Measurements from ENCODE around the gene CKAP5.

The CKAP5 gene

DNA sequence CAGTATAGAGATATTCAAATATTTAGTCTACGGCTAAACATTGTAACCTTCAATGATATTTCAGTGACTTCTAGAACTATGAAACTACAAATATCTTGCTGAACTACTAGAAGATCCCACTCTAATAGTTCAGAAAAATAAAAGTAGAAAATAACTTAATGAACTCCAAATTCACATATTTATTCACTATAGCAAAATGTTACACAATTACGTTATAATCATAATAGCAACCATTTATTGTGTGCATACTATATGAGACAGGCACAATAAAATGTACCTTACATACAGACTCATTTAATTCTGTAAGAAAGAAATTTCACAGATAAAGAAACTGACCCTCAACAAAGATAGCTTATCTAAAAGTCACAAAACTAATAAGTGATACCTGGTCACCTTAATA is 69.2 kb downstream of the CKAP5 start:
- no peak overlapping the region for H3K4me3 ChIP-seq (ENCODE audit: low read depth, low read length)
- TF ChIP-seq, protein P1, sequence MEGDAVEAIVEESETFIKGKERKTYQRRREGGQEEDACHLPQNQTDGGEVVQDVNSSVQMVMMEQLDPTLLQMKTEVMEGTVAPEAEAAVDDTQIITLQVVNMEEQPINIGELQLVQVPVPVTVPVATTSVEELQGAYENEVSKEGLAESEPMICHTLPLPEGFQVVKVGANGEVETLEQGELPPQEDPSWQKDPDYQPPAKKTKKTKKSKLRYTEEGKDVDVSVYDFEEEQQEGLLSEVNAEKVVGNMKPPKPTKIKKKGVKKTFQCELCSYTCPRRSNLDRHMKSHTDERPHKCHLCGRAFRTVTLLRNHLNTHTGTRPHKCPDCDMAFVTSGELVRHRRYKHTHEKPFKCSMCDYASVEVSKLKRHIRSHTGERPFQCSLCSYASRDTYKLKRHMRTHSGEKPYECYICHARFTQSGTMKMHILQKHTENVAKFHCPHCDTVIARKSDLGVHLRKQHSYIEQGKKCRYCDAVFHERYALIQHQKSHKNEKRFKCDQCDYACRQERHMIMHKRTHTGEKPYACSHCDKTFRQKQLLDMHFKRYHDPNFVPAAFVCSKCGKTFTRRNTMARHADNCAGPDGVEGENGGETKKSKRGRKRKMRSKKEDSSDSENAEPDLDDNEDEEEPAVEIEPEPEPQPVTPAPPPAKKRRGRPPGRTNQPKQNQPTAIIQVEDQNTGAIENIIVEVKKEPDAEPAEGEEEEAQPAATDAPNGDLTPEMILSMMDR (IDR thresholded peaks at IDR 0.05; ENCODE audit: low read depth, low read length) = no peak

DNA sequence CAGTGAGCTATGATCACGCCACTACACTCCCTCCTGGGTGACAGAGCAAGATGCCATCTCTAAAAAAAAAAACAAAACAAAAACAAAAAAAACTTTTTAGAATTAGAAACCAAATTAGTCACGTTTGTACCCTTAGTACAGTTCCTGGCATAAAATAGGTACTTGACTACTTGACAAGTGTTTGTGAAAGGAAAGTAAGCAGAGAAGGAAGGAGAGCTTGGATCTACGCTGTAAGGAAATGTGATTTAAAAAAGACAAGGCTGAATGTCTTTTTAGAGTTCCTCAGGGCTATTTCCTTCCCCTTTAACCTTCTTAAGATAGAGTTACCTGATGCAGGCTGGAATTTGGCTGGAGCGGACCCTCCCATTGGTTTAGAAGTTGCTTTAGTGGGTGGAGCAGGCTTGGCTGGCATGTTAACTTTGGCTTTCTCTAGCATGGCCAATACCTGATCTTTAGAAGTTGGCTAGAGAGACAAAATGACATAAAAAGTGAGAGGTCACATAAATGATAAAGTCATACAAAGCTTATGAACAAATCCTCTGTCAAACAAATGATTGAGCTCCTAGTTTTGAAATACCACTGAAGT is 76.4 kb downstream of the CKAP5 start:
- H3K4me3 ChIP-seq (ENCODE audit: low read depth, low read length) = no peak overlapping the region
- TF ChIP-seq, protein P1 (IDR thresholded peaks at IDR 0.05; ENCODE audit: low read depth, low read length) = no peak

DNA sequence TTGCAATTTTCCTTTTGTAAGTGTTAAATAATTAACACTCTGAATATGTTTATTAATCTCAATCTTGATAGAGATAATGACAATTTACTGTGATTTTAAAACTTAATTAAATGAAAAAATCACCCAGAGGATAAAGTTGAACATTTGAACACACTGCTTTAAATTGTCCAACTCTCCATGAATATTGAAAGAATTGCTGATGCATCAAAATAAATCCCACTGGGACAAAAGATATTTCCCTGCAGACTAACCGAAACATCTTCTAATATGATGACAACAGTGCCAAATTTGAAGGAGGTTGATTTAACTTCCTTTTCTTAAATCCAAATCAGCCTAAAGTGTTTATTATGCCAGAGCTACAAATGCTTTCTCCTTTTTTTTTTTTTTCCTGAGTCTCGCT is 79.4 kb downstream of the CKAP5 start:
- TF ChIP-seq, protein P1 (IDR thresholded peaks at IDR 0.05; ENCODE audit: low read depth, low read length) = no peak
- no peak overlapping the region for H3K4me3 ChIP-seq (ENCODE audit: low read depth, low read length)

DNA sequence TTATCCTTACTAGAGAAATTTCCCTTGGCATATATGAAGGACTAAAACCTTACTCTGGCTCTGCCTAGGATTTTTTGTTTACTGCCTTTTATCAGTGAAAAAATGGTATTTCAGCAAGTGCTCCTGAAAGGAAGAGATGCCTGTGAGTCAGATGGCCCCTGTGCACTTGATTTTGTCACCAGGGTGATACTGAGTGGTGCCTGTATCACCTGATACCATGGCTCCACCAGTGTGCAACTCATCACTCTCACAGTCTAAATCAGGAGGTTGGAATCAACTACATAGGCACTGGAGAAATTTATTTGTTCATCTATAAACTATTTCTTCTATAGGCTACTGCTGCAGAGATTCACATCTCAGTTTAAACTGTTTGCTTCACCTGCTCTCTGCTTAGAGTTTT is 83.8 kb downstream of the CKAP5 start:
- TF ChIP-seq, protein P1 (IDR thresholded peaks at IDR 0.05; ENCODE audit: low read depth, low read length) = no peak
- no peak overlapping the region for H3K4me3 ChIP-seq (ENCODE audit: low read depth, low read length)

DNA sequence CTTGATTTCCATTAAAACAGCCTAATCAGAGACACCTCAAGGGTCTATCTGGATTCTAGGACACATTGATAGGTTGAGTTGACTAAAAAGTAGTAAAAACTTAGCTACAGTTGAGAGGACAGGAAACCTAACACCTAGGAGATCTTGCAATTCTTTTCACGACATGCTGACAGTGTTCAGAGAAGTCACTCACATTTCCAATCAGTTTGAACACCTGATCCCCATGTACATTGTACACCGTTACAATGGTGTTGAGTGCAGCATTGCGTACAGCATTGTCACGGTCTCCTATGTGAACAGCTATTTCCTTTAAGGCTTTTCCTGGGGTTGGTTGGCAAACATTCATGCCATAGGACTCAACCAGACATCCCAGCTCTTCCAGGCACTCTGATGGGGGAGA is 84.3 kb downstream of the CKAP5 start:
- TF ChIP-seq, protein P1 (IDR thresholded peaks at IDR 0.05; ENCODE audit: low read depth, low read length) = no peak
- H3K4me3 ChIP-seq (ENCODE audit: low read depth, low read length) = no peak overlapping the region

DNA sequence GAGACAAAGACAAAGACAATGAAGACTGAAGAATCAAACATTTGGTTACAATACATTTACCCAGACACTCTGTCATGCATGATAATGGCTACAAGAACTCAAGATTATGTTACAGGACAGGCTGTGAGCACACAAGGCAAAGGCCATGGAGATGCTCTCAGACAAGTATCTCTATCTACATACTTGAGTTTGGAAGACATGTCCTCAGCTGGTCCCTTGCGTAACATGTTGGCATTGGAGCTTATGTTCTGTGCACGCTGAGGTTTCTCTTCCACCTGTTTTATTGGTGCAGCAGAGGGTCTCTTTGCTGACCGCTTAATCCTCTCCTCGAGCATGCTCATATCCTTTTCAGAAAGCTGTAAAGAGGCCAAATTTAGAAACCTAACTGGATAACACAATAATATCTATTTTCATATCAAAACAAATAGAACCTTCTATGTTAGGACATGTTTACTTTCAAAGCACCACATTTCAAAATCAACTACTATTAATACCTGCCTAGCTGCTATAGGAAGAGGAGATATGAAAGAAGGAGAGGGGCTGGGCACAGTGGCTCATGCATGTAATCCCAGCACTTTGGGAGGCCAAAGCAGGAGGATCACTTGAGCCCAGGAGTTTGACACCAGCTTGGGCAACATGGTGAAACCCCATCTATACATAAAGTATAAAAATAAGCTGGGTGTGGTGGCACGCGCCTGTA is 85.5 kb downstream of the CKAP5 start:
- no peak overlapping the region for H3K4me3 ChIP-seq (ENCODE audit: low read depth, low read length)
- TF ChIP-seq, protein P1 (IDR thresholded peaks at IDR 0.05; ENCODE audit: low read depth, low read length) = no peak

DNA sequence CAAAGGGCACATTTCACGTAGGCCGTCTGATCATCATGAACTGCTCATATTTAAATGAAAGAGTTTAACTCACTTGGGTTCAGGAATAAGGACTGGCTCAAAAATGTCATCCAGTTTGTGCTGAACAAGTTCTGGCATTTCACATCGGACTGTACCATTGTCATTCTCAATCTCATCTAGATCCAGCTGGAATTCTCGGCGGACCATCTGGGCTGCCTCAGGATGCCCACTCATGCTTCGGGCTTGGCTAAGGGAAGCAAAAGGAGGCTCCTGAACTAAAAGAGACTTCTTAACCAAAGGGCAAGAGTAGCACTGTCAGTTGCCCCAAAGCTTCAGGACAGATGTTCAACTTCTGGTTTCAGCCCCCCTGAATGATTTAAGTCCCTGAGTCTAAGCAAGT is 86.9 kb downstream of the CKAP5 start:
- TF ChIP-seq, protein P1 (IDR thresholded peaks at IDR 0.05; ENCODE audit: low read depth, low read length) = no peak

More for the DNA sequence above, 86.9 kb downstream of the CKAP5 start:
- H3K4me3 ChIP-seq (ENCODE audit: low read depth, low read length) = no peak overlapping the region

Data from WI38 (cell line).